ENCODE measurements around the gene KCNH6. TPM values are rescaled to one million over a fixed set of nuclear protein-coding genes. Genes with fewer than 3 reads are reported as not detected.

Gene KCNH6
- total and polyA plus RNA-seq, 7 donors, result 0.13 TPM; not detected in 6

GRCh38 chr17:63498626-63499195, 24.4 kb upstream of the KCNH6 start:
- intact Hi-C loops (cut with DNase I), result no loop called here
- H3K27me3 ChIP-seq, result peaks cover 0 to 14% (median 0%) of the 10 kb centered on the region in 3 donors
- H3K27ac ChIP-seq, result no peak overlapping the region
- H3K4me3 ChIP-seq, result no peak overlapping the region
- DNase-seq, result no peak
- no peaks in the 10 kb centered on the region for H3K4me1 ChIP-seq
- H3K36me3 ChIP-seq, result no peaks in the 10 kb centered on the region
- 80 to 83% methylated on average over 9 of the region's 9 CpGs for WGBS, 2 donors
- H3K9me3 ChIP-seq, result no peaks in the 10 kb centered on the region
- TF ChIP-seq CTCF (IDR thresholded peaks at IDR 0.05) (no peak), EP300 (IDR thresholded peaks at IDR 0.05) (no peak), POLR2AphosphoS5 (IDR thresholded peaks at IDR 0.05) (no peak), POLR2A (IDR thresholded peaks at IDR 0.05) (no peak)

DNA sequence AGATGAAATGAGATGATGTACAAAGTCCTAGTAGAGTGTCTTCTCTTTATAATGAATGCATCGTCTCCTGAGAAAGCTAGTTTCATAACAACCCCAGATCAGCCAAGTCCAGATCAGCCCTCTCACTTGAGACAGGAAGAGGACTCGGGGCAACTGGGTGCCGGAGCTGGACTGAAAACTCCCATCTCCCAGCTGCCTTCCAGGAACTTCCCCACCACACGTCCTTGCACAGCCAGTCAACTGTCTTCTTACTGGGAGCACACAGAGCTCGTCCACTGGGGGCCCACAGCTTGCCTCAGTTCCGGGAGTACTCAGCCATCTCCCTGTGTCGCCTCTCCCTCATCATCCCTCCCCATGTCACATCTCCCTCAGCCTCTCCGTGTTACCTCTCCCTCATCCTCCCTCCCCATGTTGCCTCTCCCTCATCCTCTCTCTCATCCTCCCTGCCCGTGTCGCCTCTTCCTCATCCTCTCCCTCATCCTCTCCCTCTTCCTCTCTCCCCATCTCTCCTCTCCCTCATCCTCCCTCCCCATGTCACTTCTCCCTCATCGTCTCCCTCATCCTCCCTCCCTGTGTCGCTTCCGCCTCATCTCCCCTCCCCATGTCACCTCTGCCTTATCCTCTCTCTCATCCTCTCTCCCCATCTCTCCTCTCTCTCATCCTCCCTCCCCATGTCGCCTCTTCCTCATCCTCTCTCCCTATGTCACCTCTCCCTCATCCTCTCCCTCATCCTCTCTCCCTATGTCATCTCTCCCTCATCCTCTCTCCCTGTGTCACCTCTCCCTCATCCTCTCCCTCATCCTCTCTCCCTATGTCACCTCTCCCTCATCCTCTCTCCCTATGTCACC, 22.4 kb upstream of the KCNH6 start:
- no peaks in the 10 kb centered on the region for H3K4me1 ChIP-seq
- no peaks in the 10 kb centered on the region for H3K36me3 ChIP-seq
- peaks cover 0 to 28% (median 0%) of the 10 kb centered on the region in 3 donors for H3K27me3 ChIP-seq
- WGBS, 2 donors, result 71 to 74% methylated on average over 14 of the region's 14 CpGs
- intact Hi-C loops (cut with DNase I), result no loop called here
- H3K9me3 ChIP-seq, result no peaks in the 10 kb centered on the region
- H3K4me3 ChIP-seq, result no peak overlapping the region
- DNase-seq, result no peak
- TF ChIP-seq CTCF (IDR thresholded peaks at IDR 0.05) (no peak), POLR2A (IDR thresholded peaks at IDR 0.05) (no peak), POLR2AphosphoS5 (IDR thresholded peaks at IDR 0.05) (no peak), EP300 (IDR thresholded peaks at IDR 0.05) (no peak)
- H3K27ac ChIP-seq, result no peak overlapping the region

DNA sequence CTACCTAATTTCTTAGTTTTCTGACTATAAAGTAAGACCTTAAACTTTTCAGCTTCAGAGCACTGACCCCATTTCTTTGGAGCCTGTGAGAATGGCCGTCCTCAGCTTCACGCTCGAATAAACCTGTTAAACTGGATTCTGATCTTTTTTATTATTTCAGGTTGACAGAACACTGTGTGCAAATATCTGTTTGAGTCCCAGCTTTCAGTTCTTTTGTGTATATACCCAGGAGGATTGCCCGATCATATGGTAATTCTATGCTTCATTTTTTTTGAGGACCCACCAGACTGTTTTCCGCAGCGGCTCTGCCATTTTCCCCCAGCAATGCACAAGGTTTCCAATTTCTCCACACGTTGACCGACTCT, 19.8 kb upstream of the KCNH6 start:
- H3K9me3 ChIP-seq, result no peaks in the 10 kb centered on the region
- H3K27me3 ChIP-seq, result peaks cover 0 to 35% (median 0%) of the 10 kb centered on the region in 3 donors
- no peaks in the 10 kb centered on the region for H3K4me1 ChIP-seq
- TF ChIP-seq EP300 (IDR thresholded peaks at IDR 0.05) (no peak), POLR2AphosphoS5 (IDR thresholded peaks at IDR 0.05) (no peak), POLR2A (IDR thresholded peaks at IDR 0.05) (no peak), CTCF (IDR thresholded peaks at IDR 0.05) (no peak)
- H3K36me3 ChIP-seq, result no peaks in the 10 kb centered on the region
- WGBS, 2 donors, result 26 to 63% methylated on average over 8 of the region's 8 CpGs
- intact Hi-C loops (cut with DNase I), result no loop called here
- no peak overlapping the region for H3K27ac ChIP-seq
- no peak overlapping the region for H3K4me3 ChIP-seq
- DNase-seq, result no peak

- peaks cover 0 to 35% (median 0%) of the 10 kb centered on the region in 3 donors for H3K27me3 ChIP-seq
Observed at GRCh38 chr17:63504261-63504660, 18.9 kb upstream of the KCNH6 start.

GRCh38 chr17:63505341-63505740, 17.8 kb upstream of the KCNH6 start:
- Histone ChIP-seq H3K36me3 (no peaks in the 10 kb centered on the region), H3K9me3 (no peaks in the 10 kb centered on the region), H3K27ac (no peak overlapping the region), H3K27me3 (peaks cover 0 to 34% (median 0%) of the 10 kb centered on the region in 3 donors), H3K4me3 (no peak overlapping the region), H3K4me1 (no peaks in the 10 kb centered on the region)
- DNase-seq, result no peak
- 93 to 95% methylated on average over 9 of the region's 9 CpGs for WGBS, 2 donors
- intact Hi-C loops (cut with DNase I), result no loop called here
- TF ChIP-seq EP300 (IDR thresholded peaks at IDR 0.05), result no peak

More at GRCh38 chr17:63504261-63504660, 18.9 kb upstream of the KCNH6 start:
- Histone ChIP-seq H3K4me1 (no peaks in the 10 kb centered on the region), H3K9me3 (no peaks in the 10 kb centered on the region), H3K27ac (no peak overlapping the region), H3K36me3 (no peaks in the 10 kb centered on the region), H3K4me3 (no peak overlapping the region)
- no peak for DNase-seq
- no peak for TF ChIP-seq EP300 (IDR thresholded peaks at IDR 0.05)
- intact Hi-C loops (cut with DNase I), result no loop called here
